Esophagus mucosa (tissue), 1 donor: ENCODE data around the gene PDK1. TPM values are rescaled to one million over a fixed set of nuclear protein-coding genes. Genes with fewer than 3 reads are reported as not detected.
"Not testable (repeated sequence)": the region's sequence is repeated elsewhere in the genome, so short reads cannot be mapped to it uniquely, and the experiment has no call there.

Experiments
- ATAC-seq: fragments of 200-7000 bp; cut with Tn5 transposase; one replicate; pipeline ENCODE4 v1.9.1; 2020
- total RNA-seq: library from RNA; stranded (reverse); gene quantifications from one replicate; pipeline ENCODE4 v1.2.4, GENCODE V29; 2023
- donor health status: DM: yes; HTN: yes; CAD: no.

PDK1 gene
- total RNA-seq, 1 donor from 2014 or later = 16.5 TPM

- no peak for ATAC-seq
Observed at GRCh38 chr2:172552547-172553291, 3.2 kb upstream of the PDK1 start.

- ATAC-seq = no peak
Observed at GRCh38 chr2:172554352-172555271, 1.3 kb upstream of the PDK1 start.

- ATAC-seq = no peak
Observed at GRCh38 chr2:172555272-172555521, 693 bp upstream of the PDK1 start.

- ATAC-seq = peak; percentile 51
Observed at GRCh38 chr2:172556284-172557033, 569 bp downstream of the PDK1 start.

- no peak for ATAC-seq
Observed at GRCh38 chr2:172558372-172558771, 2.5 kb downstream of the PDK1 start.

GRCh38 chr2:172560721-172561120 lies 4.8 kb downstream of the PDK1 start:
- ATAC-seq = no peak

- no peak for ATAC-seq
Observed at GRCh38 chr2:172561270-172561669, 5.4 kb downstream of the PDK1 start.

- ATAC-seq = no peak
Observed at GRCh38 chr2:172562298-172562697, 6.4 kb downstream of the PDK1 start.

GRCh38 chr2:172564376-172564775 lies 8.5 kb downstream of the PDK1 start:
- no peak for ATAC-seq

GRCh38 chr2:172571245-172571644 lies 15.4 kb downstream of the PDK1 start:
- no peak for ATAC-seq

- no peak for ATAC-seq
Observed at GRCh38 chr2:172572981-172573380, 17.1 kb downstream of the PDK1 start.

GRCh38 chr2:172574965-172575364 lies 19.1 kb downstream of the PDK1 start:
- no peak for ATAC-seq

GRCh38 chr2:172578054-172578453 lies 22.2 kb downstream of the PDK1 start:
- ATAC-seq = no peak

GRCh38 chr2:172578860-172579512 lies 23.1 kb downstream of the PDK1 start:
- ATAC-seq = no peak

- ATAC-seq = no peak
Observed at GRCh38 chr2:172580544-172580943, 24.7 kb downstream of the PDK1 start.

- no peak for ATAC-seq
Observed at GRCh38 chr2:172582656-172583055, 26.8 kb downstream of the PDK1 start.

- no peak for ATAC-seq
Observed at GRCh38 chr2:172586245-172586891, 30.5 kb downstream of the PDK1 start.

- ATAC-seq = not testable (repeated sequence)
Observed at GRCh38 chr2:172587231-172587630, 31.3 kb downstream of the PDK1 start.

GRCh38 chr2:172588931-172589330 lies 33.0 kb downstream of the PDK1 start:
- peak; percentile 60 for ATAC-seq

GRCh38 chr2:172591386-172591785 lies 35.5 kb downstream of the PDK1 start:
- not testable (repeated sequence) for ATAC-seq

GRCh38 chr2:172592190-172592589 lies 36.3 kb downstream of the PDK1 start:
- not testable (repeated sequence) for ATAC-seq

- ATAC-seq = no peak
Observed at GRCh38 chr2:172596776-172597175, 40.9 kb downstream of the PDK1 start.
